Measurements from ENCODE around the gene CPOX. TPM values are rescaled to one million over a fixed set of nuclear protein-coding genes. Genes with fewer than 3 reads are reported as not detected.

CPOX gene
- total and polyA plus RNA-seq, 2 experiments from 2014 or later: 13.3 to 38.3 TPM

DNA sequence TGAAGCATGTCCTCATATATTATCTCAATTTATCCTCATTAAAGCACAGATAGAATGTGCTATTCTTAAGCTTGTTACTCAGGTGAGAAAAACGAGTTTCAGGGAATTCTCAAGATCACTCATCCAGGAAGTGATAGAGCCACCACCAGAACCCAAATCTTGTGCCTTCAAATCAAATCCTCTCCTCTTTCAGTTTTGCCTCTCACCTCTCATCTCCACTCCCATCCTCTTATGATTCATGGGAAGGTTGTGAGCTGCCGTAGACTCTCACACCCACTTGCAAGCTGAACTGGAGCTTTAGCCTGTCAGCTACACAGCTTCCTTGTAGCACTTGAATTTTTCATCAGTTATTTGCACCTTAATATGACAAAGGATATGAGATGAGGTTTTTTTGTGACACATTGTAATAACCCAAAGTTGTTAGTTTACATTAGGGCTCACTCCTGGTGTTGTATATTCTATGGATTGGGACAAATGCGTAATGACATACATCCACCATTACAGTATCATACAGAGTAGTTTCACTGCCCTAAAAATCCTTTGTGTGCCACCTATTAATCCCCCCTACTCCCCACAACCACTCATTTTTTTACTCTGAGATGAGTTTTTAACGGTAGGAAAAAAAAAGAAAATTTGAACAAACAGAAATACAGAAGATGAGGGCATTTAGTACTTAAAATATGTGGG lies 35.9 kb downstream of the CPOX start (continued):
- TF ChIP-seq NANOG (IDR thresholded peaks at IDR 0.05; ENCODE audit: borderline replicate concordance) (no peak), STAT1 (IDR thresholded peaks at IDR 0.05; ENCODE audit: unreplicated experiment) (no peak), ZNF331 (CRISPR knock-in tag; IDR thresholded peaks at IDR 0.05; ENCODE audit: low read depth) (no peak), EZH2phosphoT487 (IDR thresholded peaks at IDR 0.05; ENCODE audit: unreplicated experiment) (no peak)
- TF ChIP-seq, protein P1, sequence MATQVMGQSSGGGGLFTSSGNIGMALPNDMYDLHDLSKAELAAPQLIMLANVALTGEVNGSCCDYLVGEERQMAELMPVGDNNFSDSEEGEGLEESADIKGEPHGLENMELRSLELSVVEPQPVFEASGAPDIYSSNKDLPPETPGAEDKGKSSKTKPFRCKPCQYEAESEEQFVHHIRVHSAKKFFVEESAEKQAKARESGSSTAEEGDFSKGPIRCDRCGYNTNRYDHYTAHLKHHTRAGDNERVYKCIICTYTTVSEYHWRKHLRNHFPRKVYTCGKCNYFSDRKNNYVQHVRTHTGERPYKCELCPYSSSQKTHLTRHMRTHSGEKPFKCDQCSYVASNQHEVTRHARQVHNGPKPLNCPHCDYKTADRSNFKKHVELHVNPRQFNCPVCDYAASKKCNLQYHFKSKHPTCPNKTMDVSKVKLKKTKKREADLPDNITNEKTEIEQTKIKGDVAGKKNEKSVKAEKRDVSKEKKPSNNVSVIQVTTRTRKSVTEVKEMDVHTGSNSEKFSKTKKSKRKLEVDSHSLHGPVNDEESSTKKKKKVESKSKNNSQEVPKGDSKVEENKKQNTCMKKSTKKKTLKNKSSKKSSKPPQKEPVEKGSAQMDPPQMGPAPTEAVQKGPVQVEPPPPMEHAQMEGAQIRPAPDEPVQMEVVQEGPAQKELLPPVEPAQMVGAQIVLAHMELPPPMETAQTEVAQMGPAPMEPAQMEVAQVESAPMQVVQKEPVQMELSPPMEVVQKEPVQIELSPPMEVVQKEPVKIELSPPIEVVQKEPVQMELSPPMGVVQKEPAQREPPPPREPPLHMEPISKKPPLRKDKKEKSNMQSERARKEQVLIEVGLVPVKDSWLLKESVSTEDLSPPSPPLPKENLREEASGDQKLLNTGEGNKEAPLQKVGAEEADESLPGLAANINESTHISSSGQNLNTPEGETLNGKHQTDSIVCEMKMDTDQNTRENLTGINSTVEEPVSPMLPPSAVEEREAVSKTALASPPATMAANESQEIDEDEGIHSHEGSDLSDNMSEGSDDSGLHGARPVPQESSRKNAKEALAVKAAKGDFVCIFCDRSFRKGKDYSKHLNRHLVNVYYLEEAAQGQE (IDR thresholded peaks at IDR 0.05; ENCODE audit: unreplicated experiment): no peak

DNA sequence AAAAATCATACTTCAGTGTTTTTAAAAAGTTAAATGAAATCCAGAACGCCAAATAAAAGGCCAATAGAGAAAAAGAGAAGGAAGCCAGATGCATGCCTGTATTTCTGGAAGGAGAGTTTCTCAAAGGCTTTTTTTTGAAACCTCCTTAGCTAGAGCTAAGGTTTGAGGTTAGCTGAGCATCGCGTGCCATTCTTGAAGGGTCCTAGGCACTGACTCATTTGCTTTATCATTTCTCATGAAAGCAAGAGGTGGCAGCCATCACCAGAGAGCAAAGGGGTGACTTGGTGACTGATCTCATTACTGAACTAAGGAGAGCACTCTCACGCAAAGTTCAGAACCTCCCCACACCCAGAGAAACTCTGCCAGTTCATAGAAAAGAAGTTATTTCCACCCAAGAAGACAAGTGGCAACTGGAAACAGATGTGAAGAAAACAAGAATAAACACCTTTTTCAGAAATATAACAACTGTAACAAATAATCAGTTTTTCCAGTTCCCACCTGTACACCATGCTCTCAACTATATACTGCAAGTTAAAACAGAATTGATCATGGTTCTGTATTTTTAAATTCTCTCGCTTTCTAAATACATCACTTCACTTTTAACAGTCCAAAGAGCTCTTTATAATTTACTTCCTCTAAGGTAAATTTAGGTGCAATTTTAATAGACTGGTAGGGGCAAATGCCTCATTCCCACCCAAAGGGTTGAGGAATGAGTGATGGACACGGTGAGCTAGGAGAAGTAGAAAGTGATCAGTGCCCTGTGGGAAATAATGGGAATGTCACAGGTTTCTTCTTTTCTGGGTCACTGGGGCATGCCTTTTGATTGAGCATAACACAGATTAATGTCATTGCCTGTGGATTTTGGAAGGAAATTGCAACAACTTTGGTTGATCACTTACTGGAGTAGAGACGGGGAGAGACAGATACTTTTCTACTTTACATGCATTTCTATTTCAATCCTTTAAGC lies 37.0 kb downstream of the CPOX start:
- Mint-ChIP-seq H3K36me3 (ENCODE audit: low read depth) (no peaks in the 10 kb centered on the region), H3K4me3 (no peak overlapping the region), H3K4me1 (no peaks in the 10 kb centered on the region), H3K27me3 (ENCODE audit: insufficient read depth, low read depth, poor library complexity) (peaks cover 2% of the 10 kb centered on the region), H3K27ac (no peak overlapping the region), H3K9me3 (no peaks in the 10 kb centered on the region)
- H3K27me3 ChIP-seq (ENCODE audit: insufficient read depth): no peaks in the 10 kb centered on the region
- no peaks in the 10 kb centered on the region for H3K9me2 ChIP-seq (ENCODE audit: insufficient read depth)
- H4K20me1 ChIP-seq (replicated peaks; ENCODE audit: insufficient read depth): no peaks in the 10 kb centered on the region
- no peak overlapping the region for H3K4me2 ChIP-seq
- DNase-seq (ENCODE audit: low spot score) (no peak), ATAC-seq (no peak)
- no peaks in the 10 kb centered on the region for H3F3A ChIP-seq (replicated peaks; ENCODE audit: low read depth)
- H3K4me1 ChIP-seq (ENCODE audit: insufficient read depth): no peaks in the 10 kb centered on the region
- no peaks in the 10 kb centered on the region for H3K79me2 ChIP-seq (replicated peaks; ENCODE audit: insufficient read depth)
- H3K27ac ChIP-seq (ENCODE audit: low read depth): no peak overlapping the region
- H3K36me3 ChIP-seq (ENCODE audit: insufficient read depth): no peaks in the 10 kb centered on the region
- no peak overlapping the region for H3K4me3 ChIP-seq
- no peak overlapping the region for H2AFZ ChIP-seq
- TF ChIP-seq JUNB (IDR thresholded peaks at IDR 0.05; ENCODE audit: unreplicated experiment): no peak
- TF ChIP-seq, protein P2, sequence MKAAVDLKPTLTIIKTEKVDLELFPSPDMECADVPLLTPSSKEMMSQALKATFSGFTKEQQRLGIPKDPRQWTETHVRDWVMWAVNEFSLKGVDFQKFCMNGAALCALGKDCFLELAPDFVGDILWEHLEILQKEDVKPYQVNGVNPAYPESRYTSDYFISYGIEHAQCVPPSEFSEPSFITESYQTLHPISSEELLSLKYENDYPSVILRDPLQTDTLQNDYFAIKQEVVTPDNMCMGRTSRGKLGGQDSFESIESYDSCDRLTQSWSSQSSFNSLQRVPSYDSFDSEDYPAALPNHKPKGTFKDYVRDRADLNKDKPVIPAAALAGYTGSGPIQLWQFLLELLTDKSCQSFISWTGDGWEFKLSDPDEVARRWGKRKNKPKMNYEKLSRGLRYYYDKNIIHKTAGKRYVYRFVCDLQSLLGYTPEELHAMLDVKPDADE (IDR thresholded peaks at IDR 0.05): no peak
- no peak for TF ChIP-seq CREB1 (CRISPR knock-in tag; IDR thresholded peaks at IDR 0.05; ENCODE audit: low read depth)
- TF ChIP-seq, protein P3, sequence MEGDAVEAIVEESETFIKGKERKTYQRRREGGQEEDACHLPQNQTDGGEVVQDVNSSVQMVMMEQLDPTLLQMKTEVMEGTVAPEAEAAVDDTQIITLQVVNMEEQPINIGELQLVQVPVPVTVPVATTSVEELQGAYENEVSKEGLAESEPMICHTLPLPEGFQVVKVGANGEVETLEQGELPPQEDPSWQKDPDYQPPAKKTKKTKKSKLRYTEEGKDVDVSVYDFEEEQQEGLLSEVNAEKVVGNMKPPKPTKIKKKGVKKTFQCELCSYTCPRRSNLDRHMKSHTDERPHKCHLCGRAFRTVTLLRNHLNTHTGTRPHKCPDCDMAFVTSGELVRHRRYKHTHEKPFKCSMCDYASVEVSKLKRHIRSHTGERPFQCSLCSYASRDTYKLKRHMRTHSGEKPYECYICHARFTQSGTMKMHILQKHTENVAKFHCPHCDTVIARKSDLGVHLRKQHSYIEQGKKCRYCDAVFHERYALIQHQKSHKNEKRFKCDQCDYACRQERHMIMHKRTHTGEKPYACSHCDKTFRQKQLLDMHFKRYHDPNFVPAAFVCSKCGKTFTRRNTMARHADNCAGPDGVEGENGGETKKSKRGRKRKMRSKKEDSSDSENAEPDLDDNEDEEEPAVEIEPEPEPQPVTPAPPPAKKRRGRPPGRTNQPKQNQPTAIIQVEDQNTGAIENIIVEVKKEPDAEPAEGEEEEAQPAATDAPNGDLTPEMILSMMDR (conservative IDR thresholded peaks at IDR 0.05; ENCODE audit: low read depth in 2 of 2): no peak
- no peak for TF ChIP-seq POLR2AphosphoS5 (IDR thresholded peaks at IDR 0.05; ENCODE audit: low read depth)
- TF ChIP-seq ZNF114 (CRISPR knock-in tag; IDR thresholded peaks at IDR 0.05): no peak
- TF ChIP-seq STAT1 (IDR thresholded peaks at IDR 0.05; ENCODE audit: unreplicated experiment): no peak
- TF ChIP-seq, protein P1 (IDR thresholded peaks at IDR 0.05; ENCODE audit: unreplicated experiment): no peak

Data from GM23338 (cell line).